ENCODE measurements around the gene DNAJC25.
"Not testable (repeated sequence)": the region's sequence is repeated elsewhere in the genome, so short reads cannot be mapped to it uniquely, and the experiment has no call there.

Gene DNAJC25

DNA sequence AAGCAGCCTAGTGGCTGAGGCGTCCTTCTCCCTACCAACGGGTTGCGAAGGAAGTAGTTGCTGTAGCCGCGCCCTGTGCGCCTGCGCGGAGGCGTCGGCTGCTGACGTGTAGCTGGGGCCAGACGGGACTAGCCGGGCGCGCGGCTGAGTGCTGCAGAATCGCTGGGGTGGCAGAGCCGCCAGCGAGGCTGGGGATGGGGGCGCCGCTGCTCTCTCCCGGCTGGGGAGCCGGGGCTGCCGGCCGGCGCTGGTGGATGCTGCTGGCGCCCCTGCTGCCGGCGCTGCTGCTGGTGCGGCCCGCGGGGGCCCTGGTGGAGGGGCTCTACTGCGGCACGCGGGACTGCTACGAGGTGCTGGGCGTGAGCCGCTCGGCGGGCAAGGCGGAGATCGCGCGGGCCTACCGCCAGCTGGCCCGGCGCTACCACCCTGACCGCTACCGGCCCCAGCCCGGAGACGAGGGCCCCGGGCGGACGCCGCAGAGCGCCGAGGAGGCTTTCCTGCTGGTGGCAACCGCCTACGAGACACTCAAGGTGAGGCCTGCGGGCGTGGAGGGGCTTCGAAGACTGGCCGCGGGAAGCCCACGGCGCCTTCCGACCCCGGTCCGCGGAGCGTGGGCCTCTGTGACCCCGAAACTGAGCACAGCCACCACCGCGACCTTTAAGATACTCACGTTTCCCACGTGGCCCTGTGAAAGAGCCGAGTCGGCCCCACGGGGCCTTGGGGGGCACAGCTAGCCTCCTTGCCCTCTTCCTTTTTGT, at the start of gene DNAJC25:
Gene DNAJC25, plus strand, starts transcription at position 121 of the 758 bp plus-strand sequence. Its CDS starts 74 bp downstream, at position 195.
- peak; percentile 97 for DNase-seq (ENCODE audit: low read depth, low spot score)
- peak within 1 kb of the TSS; percentile 50 for H3K27ac ChIP-seq

DNA sequence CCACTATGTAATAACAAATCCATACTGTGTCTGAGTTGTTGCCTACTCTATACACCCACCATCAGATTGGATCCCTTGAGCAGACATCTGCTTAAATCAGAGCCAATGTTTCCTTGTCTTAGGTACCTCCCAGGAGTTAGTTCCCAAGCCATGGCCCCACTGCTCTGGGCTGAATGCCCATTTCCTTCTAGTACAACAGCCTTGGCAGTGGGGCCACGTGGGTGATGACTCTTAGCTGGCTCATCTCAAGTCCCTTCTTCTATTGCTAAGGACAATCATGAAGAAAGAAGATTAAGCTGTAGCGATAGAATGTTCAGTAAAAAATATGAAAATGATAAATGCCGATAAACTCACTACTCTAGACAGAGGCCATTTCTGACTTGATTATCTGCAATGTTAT, 48.2 kb upstream of the DNAJC25 start:
- DNase-seq (ENCODE audit: low read depth, low spot score) = no peak
- no peak overlapping the region for H3K27ac ChIP-seq

DNA sequence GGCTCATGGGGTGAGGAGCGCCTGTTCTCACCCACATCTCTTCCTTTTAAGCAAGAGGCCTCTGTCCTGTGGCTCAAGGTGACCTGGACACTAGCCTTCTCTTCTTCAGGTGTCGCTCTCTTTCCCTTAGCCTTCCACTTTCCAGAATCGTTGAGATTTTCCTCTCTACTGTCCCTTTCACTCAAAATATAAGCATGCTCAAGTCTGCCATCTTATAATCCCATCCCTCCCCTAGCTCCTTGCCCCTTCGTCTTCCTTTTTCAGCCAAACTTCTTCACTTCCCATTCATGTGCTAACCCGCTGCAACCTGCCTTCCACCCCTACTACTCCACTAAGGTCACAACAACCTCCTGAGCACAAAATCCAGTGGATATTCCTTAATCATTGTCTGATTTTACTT, 44.8 kb upstream of the DNAJC25 start:
- no peak overlapping the region for H3K27ac ChIP-seq
- DNase-seq (ENCODE audit: low read depth, low spot score) = no peak

DNA sequence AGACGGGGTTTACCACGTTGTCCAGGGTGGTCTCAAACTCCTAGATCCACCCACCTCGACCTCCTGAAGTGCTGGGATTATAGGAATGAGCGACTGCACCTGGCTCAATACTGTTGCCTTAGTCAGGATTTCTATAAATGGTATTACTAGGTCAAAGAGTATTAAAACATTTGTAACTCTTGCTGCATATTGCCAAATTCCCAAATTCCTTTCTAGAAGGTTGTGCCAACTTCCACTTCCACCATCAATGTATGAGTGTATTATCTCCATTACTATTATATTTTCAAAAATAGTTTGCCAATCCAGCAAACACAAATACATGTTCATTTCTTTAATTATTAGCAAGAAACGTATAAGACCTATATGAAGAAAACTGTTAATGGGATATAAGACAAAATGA, 42.3 kb upstream of the DNAJC25 start:
- no peak overlapping the region for H3K27ac ChIP-seq
- DNase-seq (ENCODE audit: low read depth, low spot score) = no peak

DNA sequence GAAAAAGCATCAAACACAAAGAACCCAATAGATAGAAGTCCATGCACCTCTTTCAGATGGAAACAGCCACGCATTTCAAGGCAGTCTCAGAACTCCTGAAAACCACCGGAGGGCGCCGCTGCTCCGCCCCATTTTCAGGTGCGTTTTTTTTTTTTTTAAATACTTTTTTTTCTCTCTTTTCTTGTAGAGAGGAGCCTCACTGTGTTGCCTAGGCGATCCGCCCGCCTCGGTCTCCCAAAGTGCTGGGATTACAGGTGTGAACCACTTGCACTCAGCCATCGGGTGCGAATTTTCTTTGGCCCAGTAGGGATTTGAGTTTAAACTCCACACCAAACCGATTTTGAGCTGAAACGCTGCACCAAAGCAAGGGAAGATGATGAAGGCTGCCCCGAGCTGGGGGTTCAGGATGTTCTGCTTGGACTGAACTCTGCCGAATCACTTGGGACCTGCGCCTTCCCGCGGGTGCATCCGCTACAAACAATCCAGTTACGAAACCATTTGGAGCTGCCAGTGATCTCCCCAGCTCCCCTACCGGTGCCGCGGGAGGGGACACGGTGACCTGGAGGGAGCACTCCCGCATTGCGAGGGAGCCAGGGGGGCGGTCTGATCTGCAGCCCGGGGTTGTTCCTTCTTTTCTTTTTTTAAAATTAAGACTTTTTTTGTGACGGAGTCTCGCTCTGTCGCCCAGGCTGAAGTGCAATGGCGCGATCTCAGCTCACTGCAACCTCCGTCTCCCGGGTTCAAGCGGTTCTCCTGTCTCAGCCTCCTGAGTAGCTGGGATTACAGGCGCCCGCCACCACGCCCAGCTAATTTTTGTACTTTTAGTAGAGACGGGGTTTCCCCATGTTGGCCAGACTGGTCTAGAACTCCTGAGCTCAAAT, 33.0 kb upstream of the DNAJC25 start:
- H3K27ac ChIP-seq = peak overlapping the region; percentile 69

DNA sequence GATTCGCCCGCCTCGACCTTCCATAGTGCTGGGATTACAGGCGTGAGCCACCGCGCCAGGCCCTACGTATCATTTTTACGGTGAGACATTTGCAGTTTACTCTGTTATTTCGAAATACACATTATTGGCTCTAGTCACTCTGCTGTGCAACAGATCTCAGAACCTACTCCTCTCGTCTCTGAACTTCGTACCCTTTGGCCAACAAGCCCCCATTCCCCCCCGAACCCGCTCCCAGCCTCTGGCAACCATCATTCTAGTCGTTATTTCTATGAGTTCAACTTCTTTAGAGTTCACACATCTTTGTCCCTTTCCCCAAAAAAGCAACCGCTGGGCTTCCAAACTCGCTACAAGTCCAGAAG, 32.4 kb upstream of the DNAJC25 start:
- no peak for DNase-seq (ENCODE audit: low read depth, low spot score)
- H3K27ac ChIP-seq = peak overlapping the region; percentile 69

More for the DNA sequence above, 33.0 kb upstream of the DNAJC25 start:
- DNase-seq (ENCODE audit: low read depth, low spot score) = no peak

DNA sequence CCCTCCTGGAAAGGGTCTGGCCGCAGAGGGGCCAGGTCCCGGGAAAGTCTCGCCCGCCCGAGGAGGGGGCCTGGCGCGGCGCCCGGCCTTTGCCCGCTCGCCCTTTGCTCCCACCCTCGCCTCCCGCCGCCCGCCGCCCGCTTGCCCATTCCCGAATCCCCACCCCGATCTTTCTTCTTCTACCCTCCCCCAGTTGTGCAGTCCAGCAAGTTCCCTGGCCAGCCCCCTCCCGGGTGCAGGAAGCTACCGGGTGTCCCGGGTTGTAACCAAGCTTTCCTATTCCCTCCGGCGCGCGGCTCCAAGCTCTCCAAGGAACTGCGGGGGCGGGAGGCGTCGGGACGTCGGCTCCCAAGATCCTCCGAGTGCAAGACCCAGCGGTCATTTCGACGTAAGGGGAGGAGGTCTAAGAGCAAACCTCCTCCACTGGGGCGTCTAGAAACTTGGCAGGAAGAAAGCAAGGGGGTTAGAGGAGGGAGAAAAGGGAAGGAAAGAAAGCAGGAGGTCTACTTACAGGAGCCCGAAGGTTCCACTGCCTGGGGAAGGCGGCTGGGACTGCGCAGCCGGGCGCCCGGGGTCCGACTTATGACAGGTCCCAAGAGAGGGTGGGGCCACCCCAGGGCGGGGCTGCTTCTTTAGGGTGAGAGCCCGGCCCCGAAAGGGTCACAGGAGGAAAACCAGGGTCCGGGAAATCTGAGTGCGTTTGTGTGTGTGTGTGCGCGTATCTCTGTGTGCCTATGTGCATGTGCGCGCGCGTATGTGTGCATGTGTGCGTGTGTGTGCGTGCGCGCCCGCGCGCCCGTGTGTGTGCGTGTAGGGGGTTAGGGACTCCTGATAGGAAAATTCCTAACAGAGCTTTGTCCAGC, 31.8 kb upstream of the DNAJC25 start, which contains the start of gene PTGR1:
Gene PTGR1, minus strand, starts transcription at position 556 of the 863 bp plus-strand sequence. CDS start 2,225 bp downstream, outside the sequence.
- no peak for DNase-seq (ENCODE audit: low read depth, low spot score)
- peak within 1 kb of the TSS; percentile 69 for H3K27ac ChIP-seq

DNA sequence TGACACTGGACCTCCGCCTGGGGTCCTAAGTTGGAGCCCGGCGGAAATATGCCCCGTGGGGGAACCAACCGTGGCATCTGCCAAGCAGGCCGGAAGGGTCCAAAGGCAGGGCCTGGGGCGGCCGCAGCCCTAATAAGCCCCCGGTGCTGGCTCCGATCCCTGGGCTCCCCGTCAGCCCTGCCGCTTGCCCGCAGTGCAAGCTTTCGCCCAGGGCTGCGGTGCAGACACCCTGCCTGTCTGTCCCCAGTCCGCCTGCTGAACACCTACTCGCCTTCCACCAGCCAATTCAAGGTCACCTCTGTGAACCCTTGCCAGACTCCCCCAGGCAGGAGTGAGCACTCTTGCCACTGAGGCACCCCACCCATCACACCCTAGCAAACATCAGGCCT, 31.2 kb upstream of the DNAJC25 start:
- peak overlapping the region; percentile 69 for H3K27ac ChIP-seq

DNA sequence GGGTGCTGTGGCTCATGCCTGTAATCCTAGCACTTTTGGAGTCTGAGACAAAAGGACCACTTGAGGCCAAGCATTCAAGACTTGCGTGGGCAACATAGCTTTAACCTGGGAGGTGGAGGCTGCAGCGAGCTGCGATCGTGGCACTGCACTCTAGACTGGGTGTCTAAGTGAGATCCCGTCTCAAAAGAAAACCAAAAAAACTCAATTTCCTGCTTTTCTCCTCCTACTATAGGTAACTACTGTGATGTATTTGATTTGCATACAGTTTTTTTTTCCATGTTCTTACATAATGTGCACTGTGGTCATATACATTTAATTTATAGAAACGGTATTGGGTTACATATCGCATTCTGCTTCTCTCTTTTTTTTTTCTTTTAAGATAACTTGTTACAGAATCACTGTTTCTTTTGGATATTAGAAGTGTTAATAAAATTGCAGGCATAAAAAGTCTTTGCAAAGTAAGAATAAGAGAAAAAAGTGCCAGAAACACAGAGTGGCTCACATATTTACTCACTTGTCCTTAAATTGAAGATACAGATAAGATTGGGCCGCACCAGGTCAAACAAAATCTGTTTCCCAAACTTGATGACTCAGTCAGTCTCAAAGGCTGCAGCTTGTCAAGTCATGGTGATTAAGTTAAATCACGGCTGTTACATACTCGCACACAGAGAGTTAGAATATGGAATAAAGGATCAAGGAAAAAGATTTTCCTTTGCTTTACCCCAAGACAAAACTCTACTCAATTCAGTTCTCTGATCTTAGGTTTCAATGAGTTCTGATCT, 29.7 kb upstream of the DNAJC25 start:
- H3K27ac ChIP-seq = peak overlapping the region; percentile 31
- DNase-seq (ENCODE audit: low read depth, low spot score) = no peak

More for the DNA sequence above, 31.2 kb upstream of the DNAJC25 start:
- DNase-seq (ENCODE audit: low read depth, low spot score) = no peak

DNA sequence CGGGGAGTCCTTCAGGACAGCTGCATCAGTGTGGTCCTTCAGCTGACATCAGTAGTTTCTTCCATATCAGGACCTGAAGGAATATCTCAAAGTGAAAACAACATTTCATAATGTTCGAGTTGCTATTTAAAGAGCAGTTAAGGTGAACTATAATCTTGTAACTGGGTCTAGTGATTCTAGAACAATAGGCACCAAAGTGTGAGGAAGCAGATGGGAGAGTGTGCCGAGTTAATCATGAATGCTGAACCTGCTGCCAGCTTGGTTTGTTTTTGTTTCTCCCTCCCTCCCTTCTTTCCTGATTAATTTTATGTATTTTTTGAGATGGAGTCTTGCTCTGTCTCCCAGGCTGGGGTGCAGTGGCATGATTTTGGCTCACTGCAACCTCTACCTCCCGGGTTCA, 28.1 kb upstream of the DNAJC25 start:
- H3K27ac ChIP-seq = no peak overlapping the region
- DNase-seq (ENCODE audit: low read depth, low spot score) = no peak

DNA sequence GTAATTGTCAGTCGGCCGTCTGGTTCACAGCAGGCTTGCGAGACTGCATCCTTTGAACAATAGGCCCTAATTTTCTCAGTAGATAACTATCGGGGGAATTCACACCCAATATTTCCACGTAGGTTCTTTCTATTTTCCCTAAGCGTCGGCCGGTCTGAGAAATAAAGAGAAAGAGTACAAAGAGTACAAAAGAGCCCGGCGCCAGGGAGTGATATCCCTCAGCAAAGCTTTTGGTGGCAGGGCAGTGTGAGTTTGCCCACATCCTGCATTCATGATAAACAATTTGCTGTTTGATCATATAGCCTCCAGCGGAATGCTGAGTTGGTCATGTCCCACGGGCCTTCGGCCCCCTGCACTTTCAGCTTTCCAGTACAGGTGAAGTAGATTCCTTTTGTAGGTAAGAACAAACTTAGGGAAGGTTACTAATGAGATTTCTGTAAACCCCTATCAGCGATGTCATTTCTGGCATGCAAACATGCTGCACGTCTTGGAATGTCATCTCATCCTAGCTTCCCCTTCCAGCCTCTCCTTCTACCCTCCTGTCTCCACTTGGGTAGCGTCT, 27.0 kb upstream of the DNAJC25 start:
- DNase-seq (ENCODE audit: low read depth, low spot score) = no peak
- H3K27ac ChIP-seq = no peak overlapping the region

DNA sequence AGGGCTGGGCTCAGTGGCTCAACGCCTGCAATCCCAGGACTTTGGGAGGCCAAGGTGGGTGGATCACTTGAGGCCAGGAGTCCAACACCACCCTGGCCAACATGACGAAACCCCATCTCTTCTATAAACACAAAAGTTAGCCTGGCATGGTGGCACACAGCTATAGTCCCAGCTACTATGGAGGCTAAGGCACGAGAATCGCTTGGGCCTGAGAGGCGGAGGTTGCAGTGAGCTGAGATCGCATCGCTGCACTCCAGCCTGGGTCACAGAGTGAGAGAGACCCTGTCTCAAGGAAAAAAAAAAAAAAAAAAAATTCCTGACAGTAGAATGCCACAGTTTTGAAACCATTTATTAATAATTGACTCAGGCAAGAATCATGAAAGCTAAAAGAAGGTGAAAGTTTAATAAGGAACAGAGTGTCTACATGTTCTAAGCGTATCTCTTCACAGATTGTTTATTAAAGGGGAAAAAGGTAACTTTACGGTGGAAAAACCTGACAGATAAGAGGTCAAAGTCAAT, 26.0 kb upstream of the DNAJC25 start:
- DNase-seq (ENCODE audit: low read depth, low spot score) = no peak
- H3K27ac ChIP-seq = no peak overlapping the region

DNA sequence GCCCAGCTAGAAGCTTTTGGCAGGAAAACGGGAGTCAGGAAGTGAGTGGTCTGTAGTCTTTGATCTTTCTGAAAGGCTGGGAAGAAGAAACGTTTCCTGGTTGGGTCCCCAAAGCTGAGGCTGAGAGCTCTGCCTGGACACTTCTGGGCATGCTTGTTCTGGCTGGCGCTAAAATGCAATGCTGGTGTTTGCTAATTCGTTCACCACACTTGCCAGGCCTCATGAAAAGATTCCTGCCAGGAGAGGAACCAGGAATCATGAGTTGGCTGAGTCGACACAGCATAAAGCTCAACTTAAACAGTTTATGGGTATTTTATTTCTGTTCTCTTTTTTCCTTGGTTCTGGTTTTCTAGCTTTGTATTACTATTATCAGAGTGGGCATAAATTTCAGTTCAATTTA, 21.0 kb upstream of the DNAJC25 start:
- H3K27ac ChIP-seq = peak overlapping the region; percentile 8
- no peak for DNase-seq (ENCODE audit: low read depth, low spot score)

DNA sequence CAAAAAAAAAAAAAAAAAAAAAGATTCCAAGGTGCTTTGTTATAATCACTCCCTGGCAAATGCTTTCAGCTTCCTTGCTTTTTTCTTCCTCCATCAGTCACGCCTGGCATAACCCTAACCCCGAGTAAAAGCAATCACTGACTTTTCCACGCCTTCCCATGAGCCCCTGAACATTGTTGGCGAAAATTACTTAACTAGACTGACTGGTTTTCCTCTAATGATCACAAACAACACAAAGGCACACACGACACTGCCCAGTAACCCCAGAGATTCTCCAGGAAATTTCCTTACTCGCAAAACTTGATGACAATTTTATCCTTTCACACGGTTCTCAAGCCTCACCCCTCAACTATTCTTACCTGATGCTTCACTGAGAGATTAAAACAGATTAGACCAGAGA, 20.3 kb upstream of the DNAJC25 start:
- DNase-seq (ENCODE audit: low read depth, low spot score) = no peak
- no peak overlapping the region for H3K27ac ChIP-seq

DNA sequence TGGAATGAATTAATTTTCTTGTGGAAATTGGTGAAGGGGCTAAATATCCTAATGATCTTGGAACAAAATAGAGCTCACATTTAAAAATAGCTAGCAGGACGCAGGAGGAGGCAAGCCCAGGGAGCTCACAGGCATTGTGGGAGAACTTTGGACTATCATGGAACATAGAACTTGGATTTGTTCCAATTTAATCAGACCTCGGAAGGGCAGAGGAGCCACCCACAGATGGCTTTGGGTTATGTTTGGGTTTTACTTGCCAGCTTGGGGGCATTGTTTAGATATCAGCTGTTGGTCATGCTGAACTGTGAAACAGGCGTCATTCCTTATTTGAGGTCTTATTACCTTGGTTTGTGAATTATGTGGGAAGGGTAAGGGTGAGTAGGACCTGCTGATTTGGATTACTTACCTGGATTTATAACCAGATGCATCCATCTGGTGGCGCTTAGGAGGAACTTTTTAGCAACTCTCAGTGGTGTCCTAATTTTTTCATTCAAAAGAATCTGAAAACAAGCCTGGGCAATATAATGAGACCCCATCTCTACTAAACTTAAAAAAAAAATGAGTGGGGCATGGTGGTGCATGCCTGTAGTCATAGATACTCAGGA, 17.6 kb upstream of the DNAJC25 start:
- DNase-seq (ENCODE audit: low read depth, low spot score) = no peak
- H3K27ac ChIP-seq = no peak overlapping the region

DNA sequence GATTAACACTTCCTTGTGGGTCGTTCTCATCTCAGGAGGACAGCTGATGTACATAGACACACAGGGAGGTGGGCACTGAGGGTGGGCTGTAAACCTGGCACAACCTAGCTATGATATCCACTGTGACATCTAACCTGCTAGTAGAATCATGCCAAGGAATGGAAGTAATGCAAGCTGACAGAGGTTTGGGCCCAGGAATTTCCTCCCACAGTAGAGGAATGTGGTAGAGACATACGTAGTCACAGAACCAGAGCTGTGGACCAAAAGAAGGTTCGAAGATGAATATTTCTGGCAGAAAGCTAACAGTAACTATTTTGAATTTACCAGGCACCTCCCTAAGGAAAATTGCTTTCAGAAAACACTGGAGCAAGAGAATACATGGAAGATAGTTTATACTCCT, 15.2 kb upstream of the DNAJC25 start:
- no peak for DNase-seq (ENCODE audit: low read depth, low spot score)
- H3K27ac ChIP-seq = no peak overlapping the region

DNA sequence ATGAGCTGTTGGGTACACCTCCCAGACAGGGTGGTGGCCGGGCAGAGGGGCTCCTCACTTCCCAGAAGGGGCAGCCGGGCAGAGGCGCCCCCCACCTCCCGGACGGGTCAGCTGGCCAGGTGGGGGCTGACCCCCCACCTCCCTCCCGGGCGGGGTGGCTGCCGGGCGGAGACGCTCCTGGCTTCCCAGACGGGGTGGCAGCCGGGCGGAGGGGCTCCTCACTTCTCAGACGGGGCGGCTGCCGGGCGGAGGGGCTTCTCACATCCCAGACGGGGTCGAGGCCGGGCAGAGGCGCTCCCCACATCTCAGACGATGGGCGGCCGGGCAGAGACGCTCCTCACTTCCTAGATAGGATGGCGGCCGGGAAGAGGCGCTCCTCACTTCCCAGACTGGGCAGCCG, 13.8 kb upstream of the DNAJC25 start:
- not testable (repeated sequence) for DNase-seq (ENCODE audit: low read depth, low spot score); H3K27ac ChIP-seq

DNA sequence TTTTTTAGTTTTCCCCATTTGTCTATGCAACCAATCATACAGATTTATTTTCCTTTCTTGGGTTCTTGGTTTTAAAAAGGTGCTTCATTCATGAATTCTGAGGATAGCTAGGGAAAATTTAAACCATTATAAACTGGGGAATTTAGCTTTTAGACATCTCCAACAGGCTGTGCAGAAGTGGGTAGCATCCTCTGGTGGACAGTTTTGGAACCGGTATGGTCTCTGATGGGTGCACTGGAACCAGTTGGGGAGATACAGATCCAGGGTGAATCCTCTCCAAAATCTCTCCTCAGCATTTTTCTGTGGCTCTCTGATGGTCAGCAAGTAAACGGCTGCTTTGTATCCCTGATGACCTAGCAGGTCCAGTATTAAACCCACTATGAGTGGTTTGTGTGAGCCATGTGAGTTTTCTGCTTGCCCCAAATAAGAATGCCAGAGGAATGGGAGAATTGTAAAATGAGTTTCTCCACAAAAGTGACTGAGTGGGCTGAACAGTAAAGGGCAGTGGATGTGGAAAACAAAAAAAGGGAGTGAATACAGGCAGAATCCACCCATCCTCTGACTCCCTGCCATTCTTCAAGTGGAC, 9.1 kb upstream of the DNAJC25 start:
- no peak overlapping the region for H3K27ac ChIP-seq
- no peak for DNase-seq (ENCODE audit: low read depth, low spot score)
